Neutrophil (primary cell): Measurements from ENCODE around the gene GRIA3.

ENCODE experiments used
- H3K27ac ChIP-seq: fragments of 200-600 bp; sonication (generic); 2 replicates; pipeline ENCODE4 v1.5.1; 2016; ENCODE audit warnings: mild to moderate bottlenecking, moderate library complexity
- H3K27me3 ChIP-seq: fragments of 200-600 bp; sonication (generic); 2 replicates; pipeline ENCODE4 v1.6.0; 2016; ENCODE audit warnings: mild to moderate bottlenecking
- H3K36me3 ChIP-seq: fragments of 200-600 bp; sonication (generic); 2 replicates; pipeline ENCODE4 v1.5.1; 2017
- H3K4me1 ChIP-seq, 2 experiments: fragments of 200-600 bp in 1 of 2; sonication (generic) in 1 of 2; 1 replicate in 1 of 2; 2 replicates in 1 of 2; pipeline versions ENCODE4 v1.5.1 to v1.6.1; 2013 to 2016; ENCODE audit warnings: low read depth in 1 of 2, low read length in 1 of 2, mild to moderate bottlenecking in 1 of 2, moderate library complexity in 1 of 2; ENCODE audit not compliant: control insufficient read depth in 1 of 2, insufficient read depth in 1 of 2
- H3K4me3 ChIP-seq, 2 experiments: fragments of 200-600 bp in 1 of 2; sonication (generic) in 1 of 2; 1 replicate in 1 of 2; 2 replicates in 1 of 2; pipeline ENCODE4 v1.5.1; 2013 to 2016; ENCODE audit warnings: low read depth in 1 of 2, low read length in 1 of 2, mild to moderate bottlenecking in 1 of 2, moderate library complexity in 1 of 2
- H3K9me3 ChIP-seq: fragments of 200-600 bp; sonication (generic); 2 replicates; pipeline ENCODE4 v1.5.1; 2016
- TF ChIP-seq, protein P1 (sequence below): fragments of 200-600 bp; sonication (generic); IDR thresholded peaks from 2 replicates; pipeline ENCODE4 v1.5.1; 2016; ENCODE audit warnings: antibody characterized with exemption

The GRIA3 gene

DNA sequence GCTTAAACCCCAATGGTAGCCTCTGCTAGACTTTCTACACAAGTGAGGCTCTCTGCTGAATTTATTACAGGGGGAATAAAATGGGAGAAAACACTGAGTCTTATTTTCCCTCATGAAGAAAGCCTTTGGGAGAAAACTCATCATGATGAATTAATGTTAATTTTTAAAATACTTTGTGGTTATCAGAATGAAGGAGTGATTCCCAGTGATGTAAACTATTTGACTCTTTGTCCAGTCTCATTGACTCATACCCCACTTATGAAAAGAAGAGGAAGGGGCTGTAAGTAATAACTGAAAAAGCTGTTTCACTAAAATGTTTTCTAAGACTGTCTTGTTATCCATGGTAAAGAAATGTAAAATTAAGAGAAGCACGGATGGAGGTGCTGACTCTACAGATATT lies 208.8 kb downstream of the GRIA3 start:
- Histone ChIP-seq H3K36me3 (no peaks in the 10 kb centered on the region), H3K4me1 (no peaks in the 10 kb centered on the region), H3K4me3 (no peak overlapping the region), H3K27ac (no peak overlapping the region), H3K27me3 (no peaks in the 10 kb centered on the region), H3K9me3 (no peaks in the 10 kb centered on the region)
- TF ChIP-seq, protein P1, sequence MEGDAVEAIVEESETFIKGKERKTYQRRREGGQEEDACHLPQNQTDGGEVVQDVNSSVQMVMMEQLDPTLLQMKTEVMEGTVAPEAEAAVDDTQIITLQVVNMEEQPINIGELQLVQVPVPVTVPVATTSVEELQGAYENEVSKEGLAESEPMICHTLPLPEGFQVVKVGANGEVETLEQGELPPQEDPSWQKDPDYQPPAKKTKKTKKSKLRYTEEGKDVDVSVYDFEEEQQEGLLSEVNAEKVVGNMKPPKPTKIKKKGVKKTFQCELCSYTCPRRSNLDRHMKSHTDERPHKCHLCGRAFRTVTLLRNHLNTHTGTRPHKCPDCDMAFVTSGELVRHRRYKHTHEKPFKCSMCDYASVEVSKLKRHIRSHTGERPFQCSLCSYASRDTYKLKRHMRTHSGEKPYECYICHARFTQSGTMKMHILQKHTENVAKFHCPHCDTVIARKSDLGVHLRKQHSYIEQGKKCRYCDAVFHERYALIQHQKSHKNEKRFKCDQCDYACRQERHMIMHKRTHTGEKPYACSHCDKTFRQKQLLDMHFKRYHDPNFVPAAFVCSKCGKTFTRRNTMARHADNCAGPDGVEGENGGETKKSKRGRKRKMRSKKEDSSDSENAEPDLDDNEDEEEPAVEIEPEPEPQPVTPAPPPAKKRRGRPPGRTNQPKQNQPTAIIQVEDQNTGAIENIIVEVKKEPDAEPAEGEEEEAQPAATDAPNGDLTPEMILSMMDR = no peak

DNA sequence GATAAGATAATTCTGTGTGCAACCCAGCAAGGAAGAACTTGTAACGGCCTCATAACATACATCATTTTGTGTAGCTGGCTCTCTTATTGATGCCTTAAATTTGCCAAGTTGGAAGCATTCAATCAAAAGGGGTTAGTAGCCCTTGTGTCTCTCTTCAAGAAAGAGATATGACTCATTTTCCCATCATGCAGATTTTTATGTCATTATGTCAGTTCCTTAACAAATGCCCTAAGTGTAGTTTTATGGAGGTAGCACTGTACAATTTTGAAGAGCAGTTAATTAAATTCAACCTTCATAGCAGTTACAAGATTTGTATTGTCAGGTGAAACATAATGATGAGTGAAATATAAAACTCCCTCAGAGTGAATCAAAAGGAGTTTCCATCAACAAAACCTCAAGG lies 215.6 kb downstream of the GRIA3 start:
- H3K9me3 ChIP-seq = no peaks in the 10 kb centered on the region
- no peak overlapping the region for H3K27ac ChIP-seq
- no peaks in the 10 kb centered on the region for H3K36me3 ChIP-seq
- H3K4me3 ChIP-seq = no peak overlapping the region
- H3K27me3 ChIP-seq = no peaks in the 10 kb centered on the region
- TF ChIP-seq, protein P1 = no peak
- H3K4me1 ChIP-seq = no peaks in the 10 kb centered on the region

DNA sequence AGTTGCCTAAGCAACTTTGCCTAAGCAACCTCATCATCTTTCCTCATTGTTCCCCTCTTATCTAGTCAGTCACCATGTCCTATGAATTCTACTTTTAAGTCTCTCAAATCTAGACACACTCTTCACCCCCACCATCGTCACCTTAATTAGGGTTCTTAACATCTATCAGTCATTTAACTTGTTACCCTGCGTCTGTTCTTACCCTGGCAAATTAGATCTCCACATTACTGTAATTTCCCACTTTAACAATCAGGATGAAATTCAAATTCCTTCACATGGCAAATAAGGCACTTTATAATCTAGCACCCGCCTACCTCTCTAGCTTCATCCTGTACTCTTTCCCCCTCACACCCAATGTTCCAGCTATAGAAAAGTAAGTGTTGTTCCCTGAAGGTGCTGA lies 221.2 kb downstream of the GRIA3 start:
- Histone ChIP-seq H3K4me1 (no peaks in the 10 kb centered on the region), H3K9me3 (no peaks in the 10 kb centered on the region), H3K4me3 (no peak overlapping the region), H3K27me3 (no peaks in the 10 kb centered on the region), H3K36me3 (no peaks in the 10 kb centered on the region), H3K27ac (no peak overlapping the region)
- TF ChIP-seq, protein P1 = no peak

DNA sequence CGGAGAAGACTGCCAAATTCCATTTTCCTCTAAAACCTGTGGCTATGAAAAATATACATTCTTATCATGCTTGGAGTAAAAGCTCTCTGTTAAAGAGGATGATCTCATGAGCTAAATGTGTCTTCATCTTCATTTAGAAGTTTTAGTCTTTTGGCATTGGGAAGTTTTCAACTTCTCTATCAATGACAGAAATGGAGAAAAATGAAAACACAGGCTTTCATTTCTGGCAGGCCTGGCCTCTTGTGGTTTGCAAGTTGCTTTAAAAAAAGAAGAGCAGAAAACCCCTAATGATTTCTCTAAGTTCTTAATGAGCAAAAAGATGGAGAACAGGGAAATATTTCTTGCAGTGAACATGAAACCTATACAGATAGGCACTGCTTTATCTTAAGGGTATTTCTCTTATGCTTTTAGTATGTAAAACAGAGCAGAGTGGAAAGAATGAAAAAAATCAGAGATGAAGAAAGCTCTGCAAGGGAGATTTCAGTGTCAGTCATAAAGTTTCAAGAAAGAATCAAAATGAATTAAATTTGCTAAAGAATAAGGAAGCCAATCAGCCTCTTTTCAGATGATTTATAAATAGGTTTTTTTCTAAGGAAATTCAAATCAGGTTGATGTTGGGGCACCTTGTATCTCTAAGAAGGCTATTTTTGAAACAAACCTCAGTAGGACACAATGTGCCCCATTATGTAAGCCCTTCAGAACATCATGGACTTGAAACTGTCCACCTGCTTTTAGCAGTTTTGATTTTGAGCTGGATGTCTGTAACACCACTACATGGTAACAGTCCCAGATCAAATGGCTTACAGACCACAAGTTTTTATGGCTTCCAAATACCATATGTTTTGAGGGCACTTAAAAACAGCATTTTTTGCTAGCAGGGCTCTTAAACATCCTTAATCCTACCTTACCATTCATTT lies 225.0 kb downstream of the GRIA3 start:
- H3K4me1 ChIP-seq = no peaks in the 10 kb centered on the region
- TF ChIP-seq, protein P1 = no peak
- H3K27me3 ChIP-seq = no peaks in the 10 kb centered on the region
- no peak overlapping the region for H3K27ac ChIP-seq
- no peak overlapping the region for H3K4me3 ChIP-seq
- no peaks in the 10 kb centered on the region for H3K36me3 ChIP-seq
- H3K9me3 ChIP-seq = no peaks in the 10 kb centered on the region

DNA sequence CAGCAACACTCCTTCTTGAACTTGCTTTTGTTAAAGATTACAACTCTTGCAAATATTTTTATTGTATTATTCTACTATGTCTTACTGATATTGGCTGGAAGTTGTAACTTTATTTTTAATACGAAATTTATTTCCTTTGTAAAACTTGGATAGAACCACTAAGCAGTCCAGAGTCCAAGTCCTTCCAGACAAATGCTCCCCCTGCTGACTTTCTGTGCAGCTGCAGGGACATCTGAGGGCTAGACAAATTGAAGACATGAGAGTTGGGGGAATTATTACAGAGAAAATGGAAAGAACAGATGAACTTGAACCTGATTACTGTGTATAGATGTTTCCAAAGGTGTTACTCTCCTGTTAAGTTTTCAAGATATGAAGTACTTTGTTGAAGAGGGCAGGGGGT lies 238.8 kb downstream of the GRIA3 start:
- TF ChIP-seq, protein P1 = no peak
- no peak overlapping the region for H3K27ac ChIP-seq
- no peaks in the 10 kb centered on the region for H3K27me3 ChIP-seq

More for the DNA sequence above, 238.8 kb downstream of the GRIA3 start:
- no peaks in the 10 kb centered on the region for H3K9me3 ChIP-seq
- no peaks in the 10 kb centered on the region for H3K4me1 ChIP-seq
- H3K36me3 ChIP-seq = no peaks in the 10 kb centered on the region
- no peak overlapping the region for H3K4me3 ChIP-seq
